Activated naive CD8-positive, alpha-beta T cell treated with anti-CD3 and anti-CD28 coated beads, Interleukin-2, amount 50 U/mL, for 16 hours (primary cell): ENCODE measurements around the gene FLNB.

Source experiments
- DNase-seq: peaks from one replicate; pipeline ENCODE4 v3.0.0-alpha.2; 2020; ENCODE audit warnings: low read depth, low spot score

Gene FLNB

GRCh38 chr3:58105196-58105595 lies 97.0 kb downstream of the FLNB start:
- DNase-seq = no peak

DNA sequence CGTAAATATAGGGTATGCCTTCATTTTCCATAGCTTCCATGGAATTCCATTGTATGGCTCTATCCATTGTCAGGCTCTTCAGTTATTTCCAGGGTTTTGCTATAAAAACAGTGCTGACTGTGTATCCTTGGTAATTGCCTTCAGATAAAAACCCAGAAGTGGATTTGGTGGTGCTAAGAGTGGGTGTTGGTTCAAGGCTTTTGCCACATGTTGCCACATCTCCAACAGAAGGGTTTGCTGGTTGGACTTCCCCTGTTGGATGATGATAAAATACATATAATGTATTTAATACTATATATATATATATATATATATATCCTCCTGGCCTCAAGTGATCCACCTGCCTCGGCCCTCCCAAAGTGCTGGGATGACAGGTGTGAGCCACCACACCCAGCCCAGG lies 97.8 kb downstream of the FLNB start:
- no peak for DNase-seq

GRCh38 chr3:58106640-58107039 lies 98.4 kb downstream of the FLNB start:
- no peak for DNase-seq

GRCh38 chr3:58107597-58107996 lies 99.4 kb downstream of the FLNB start:
- no peak for DNase-seq

DNA sequence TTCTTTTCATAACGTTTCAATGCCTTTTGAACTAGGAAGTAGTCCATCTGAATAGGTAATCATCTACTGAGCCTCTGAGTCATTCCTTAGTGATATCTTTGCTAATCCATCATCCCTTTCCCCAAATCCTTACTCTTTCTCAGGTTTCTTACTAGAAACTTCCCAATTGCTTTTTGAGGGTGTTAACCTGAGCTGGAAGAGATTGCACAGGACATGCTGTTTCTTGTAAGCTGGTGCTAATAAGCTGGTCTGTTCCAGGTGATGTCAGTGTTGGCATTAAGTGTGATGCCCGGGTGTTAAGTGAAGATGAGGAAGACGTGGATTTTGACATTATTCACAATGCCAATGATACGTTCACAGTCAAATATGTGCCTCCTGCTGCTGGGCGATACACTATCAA lies 101.5 kb downstream of the FLNB start:
- DNase-seq = no peak

DNA sequence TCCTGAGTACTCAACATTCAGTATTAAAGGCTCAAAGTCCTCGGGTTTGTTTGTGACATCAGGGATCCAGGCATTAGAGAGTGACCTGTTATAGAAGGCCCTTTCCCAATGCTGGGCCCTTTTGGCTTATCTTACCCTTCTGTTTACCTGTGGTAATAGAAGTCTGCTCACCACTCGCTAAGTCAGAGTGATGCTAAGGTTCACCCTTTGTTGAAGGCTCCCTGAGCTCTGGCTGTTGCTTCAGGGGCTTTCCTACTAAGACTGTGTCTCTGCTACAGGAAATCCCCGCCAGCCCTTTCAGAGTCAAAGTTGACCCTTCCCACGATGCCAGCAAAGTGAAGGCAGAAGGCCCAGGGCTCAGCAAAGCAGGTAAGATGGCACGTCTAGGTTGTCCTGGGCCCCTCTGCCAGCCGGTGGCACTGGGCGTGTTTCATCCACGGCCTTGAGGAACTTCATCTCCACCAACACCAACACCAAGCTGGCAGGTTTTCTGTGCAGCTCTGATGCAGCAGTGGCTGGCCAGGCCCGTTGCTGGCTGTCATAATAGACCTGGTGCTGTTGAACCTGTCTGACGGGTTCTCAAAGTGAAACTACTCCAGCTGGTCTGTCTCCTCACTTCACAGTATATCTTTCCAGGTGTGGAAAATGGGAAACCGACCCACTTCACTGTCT lies 103.4 kb downstream of the FLNB start:
- no peak for DNase-seq

- no peak for DNase-seq
These were observed 103.9 kb downstream of the FLNB start for GRCh38 chr3:58112185-58112535.

GRCh38 chr3:58115175-58115574 lies 107.0 kb downstream of the FLNB start:
- no peak for DNase-seq

- DNase-seq = peak; percentile 3
These were observed 108.1 kb downstream of the FLNB start for GRCh38 chr3:58116161-58116955.

GRCh38 chr3:58116985-58117384 lies 108.8 kb downstream of the FLNB start:
- DNase-seq = no peak

DNA sequence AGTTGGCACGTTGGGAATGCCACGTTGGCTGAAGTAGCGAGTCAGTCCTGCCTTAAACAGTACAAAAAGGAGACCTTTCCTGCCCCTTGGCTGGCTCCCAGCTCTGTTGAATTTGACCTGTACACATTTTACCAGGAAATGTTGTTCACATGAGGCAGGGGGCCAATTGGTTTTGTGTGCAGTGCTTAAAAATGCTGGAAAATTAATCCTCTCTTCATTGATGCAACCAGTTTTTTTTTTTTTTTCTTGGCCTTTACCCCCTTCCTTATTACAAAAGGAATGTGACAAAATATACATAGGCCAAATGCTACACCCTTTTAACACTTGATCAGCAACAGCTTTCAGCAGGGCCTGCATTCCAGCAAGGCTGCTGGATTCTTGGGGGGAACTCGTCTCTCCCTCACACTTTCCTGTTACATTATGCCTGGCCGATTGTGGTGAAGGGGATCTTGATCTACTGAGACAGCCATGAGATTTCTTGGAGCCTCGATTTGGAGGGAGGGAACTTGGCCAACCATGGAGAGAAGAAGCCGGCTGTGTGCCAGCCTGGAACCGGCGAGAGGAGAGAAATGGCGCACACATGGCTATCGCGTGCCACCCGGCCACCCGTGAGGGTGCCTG lies 109.4 kb downstream of the FLNB start:
- no peak for DNase-seq

DNA sequence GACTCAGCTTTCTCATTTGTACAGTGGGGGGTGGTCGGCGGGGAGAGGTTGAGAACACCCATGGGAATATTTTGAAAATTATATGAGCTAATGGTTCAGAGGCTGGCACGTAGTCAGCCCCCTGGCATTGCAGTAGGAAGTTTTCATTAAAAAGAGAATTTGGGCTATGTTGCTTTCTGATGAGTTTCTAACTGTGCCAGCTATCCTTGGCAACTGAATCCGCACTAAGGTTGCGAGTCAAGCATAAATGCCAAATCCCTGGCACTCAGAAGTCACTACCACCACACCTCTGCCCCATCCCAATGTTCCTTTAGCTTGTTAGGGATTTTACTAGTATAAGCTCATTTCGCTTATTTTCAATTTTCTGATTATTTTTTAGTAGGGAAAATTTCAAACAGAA lies 111.0 kb downstream of the FLNB start:
- DNase-seq = no peak

GRCh38 chr3:58120075-58120812 lies 112.0 kb downstream of the FLNB start:
- DNase-seq = no peak

GRCh38 chr3:58121183-58121582 lies 113.0 kb downstream of the FLNB start:
- DNase-seq = no peak

GRCh38 chr3:58122936-58123700 lies 114.9 kb downstream of the FLNB start:
- no peak for DNase-seq

GRCh38 chr3:58124387-58124786 lies 116.2 kb downstream of the FLNB start:
- no peak for DNase-seq

DNA sequence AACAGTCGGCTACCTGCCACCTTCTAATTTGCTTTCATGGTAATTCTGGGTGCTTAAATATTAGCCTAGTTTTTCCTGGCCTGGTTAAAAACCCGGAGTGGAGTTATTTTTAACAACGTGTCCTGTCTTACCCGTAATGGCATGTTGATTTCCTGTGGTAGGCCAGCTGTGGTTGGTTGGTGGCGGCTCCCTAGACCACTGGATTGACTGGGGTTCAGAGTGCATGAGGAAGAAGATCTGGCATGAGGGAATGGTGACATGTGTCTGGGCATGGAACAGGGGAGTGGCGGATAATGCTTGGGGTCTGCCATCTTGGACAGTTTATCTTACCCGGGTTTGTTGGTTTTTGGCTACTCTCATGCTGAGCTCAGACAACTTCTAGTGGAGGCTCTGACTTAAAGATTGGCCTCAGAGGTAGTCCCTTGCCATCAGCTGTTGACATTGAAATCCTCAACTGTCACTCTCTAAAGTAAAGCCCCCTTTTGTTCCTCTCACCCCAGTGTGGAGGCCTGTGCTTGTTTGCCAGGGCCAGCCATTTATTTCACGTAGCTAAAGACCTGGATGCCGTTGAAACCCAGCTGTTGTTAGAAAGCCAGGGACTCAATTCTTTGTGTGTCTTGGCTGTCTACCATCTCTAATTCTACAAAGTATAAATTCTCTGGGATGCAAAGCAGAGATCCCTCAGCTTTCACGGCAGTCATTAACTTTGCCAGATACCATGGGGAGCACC lies 121.0 kb downstream of the FLNB start:
- no peak for DNase-seq

DNA sequence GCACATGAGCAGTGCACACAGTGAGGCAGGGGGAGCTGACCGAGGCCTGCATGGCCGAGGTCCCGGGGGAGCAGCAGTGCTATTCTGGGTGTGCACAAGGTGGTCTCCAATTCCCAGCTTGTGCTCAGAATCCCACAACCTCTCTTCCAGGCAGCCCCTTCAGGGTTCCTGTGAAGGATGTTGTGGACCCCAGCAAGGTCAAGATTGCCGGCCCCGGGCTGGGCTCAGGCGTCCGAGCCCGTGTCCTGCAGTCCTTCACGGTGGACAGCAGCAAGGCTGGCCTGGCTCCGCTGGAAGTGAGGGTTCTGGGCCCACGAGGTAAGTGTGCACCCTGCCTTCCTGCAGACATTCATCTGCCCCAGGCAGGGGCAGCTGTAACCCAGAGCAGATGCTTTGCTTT lies 122.4 kb downstream of the FLNB start:
- no peak for DNase-seq

DNA sequence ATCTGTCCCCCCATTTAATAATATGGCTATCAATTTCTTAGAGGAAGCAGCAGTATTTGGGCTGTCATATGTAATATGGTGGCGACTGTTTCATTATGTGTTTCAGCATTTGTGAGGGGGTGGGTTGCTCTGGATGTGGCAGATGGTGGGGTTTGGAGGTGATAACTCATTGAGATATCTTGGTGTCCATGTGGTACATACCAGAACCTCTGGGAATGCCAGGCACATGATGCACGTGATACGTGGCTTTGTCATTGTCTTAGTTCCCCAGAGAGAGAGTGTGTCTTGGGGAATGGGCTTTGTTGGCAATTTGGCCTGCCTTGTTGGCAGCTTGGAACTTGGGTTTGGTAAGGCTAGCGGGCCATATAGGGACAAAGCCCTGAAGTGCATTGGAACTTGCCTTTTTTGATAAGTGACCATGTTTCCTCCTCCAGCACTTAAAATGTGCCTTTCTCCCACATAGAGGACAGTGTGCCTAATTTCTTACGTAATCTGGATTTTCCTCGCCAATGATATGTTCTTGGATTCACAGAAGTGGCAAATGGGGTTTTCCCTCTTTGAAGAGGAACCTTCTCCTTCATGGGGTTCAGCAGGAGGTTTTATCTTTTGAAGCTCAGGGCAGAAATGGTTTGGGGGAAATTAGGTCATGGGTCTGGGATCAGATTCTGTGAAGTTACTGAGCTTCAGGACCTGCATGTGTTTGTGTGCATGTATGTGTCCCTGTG lies 123.0 kb downstream of the FLNB start:
- DNase-seq = no peak

DNA sequence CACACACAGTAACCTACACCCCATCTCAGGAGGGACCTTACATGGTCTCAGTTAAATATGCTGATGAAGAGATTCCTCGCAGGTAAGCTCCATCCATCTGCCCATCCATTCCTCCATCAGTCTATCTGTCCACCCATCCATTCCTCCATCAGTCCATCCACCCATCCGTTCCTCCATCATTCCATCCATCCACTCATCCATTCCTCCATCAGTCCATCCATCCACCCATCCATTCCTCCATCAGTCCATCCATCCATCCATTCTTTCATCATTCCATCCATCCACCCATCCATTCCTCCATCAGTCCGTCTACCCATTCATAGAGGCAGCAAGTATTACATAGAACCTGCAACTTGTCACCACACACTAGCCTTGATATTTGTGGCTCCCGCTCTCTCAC lies 124.6 kb downstream of the FLNB start:
- DNase-seq = no peak
